ENCODE measurements around the gene C1R. TPM values are rescaled to one million over a fixed set of nuclear protein-coding genes. Genes with fewer than 3 reads are reported as not detected.

Gene C1R
- total and polyA plus RNA-seq, 7 donors: 32.4 to 70.9 (median 63.2) TPM

DNA sequence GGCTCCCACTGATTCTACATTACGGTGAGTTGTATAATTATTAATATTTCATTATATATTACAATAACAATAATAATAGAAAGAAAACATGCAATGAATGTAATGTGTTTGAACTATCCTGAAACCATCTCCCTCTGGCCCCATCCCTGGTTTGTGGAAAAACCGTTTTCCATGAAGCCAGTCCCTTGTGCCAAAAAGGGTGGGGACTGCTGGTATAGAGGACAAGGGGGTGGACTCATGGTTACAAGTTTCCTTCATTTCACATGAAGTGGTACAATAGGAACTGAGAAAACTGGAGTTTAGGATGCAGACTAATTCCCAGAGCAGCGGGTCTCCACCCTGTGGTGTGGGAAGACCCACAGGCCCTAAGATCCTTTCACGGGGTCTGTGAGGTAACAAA lies 19.8 kb upstream of the C1R start:
- no peak overlapping the region for H3K27ac ChIP-seq

DNA sequence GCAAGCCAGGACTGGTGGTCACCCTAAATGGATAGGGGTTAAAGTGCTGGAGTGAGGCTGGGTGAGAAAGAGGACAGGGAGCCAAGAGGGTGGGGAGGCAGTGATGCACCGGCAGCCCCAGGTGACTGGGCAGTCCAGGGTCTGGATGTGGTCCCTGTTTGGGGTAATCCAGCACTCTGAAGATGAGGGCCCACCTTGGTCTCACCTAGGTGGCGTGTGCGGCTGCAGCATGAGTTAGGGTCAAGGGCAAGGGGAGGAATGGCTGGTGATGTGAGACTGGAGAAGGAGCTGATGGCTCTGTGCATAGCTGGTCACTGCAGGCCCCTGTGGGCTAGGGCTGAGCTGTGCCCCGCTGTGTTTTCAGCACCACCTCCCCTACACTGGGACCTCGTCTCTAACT lies 18.4 kb upstream of the C1R start:
- Histone ChIP-seq H3K4me3 (no peak overlapping the region), H3K4me1 (peaks cover 14% of the 10 kb centered on the region), H3K36me3 (ENCODE audit: insufficient read depth in 1 of 2, low read depth in 1 of 2) (no peaks in the 10 kb centered on the region), H3K27me3 (ENCODE audit: insufficient read depth in 3 of 3, low read length in 2 of 3) (no peaks in the 10 kb centered on the region), H3K27ac (no peak overlapping the region), H3K9me3 (no peaks in the 10 kb centered on the region)
- DNase-seq (no peak), ATAC-seq (no peak)
- intact Hi-C loops (cut with DNase I): loop anchor here (5.0 to 10.0 kb wide), 2 partner anchors 163 to 246 kb away; partner anchors contain the start of gene TPI1 (in 1 of the 2)
- TF ChIP-seq, protein P1, sequence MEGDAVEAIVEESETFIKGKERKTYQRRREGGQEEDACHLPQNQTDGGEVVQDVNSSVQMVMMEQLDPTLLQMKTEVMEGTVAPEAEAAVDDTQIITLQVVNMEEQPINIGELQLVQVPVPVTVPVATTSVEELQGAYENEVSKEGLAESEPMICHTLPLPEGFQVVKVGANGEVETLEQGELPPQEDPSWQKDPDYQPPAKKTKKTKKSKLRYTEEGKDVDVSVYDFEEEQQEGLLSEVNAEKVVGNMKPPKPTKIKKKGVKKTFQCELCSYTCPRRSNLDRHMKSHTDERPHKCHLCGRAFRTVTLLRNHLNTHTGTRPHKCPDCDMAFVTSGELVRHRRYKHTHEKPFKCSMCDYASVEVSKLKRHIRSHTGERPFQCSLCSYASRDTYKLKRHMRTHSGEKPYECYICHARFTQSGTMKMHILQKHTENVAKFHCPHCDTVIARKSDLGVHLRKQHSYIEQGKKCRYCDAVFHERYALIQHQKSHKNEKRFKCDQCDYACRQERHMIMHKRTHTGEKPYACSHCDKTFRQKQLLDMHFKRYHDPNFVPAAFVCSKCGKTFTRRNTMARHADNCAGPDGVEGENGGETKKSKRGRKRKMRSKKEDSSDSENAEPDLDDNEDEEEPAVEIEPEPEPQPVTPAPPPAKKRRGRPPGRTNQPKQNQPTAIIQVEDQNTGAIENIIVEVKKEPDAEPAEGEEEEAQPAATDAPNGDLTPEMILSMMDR (IDR thresholded peaks at IDR 0.05): no peak
- WGBS, 3 donors: 88 to 92% (median 91%) methylated on average over 5 of the region's 5 CpGs

More for the DNA sequence above, 19.8 kb upstream of the C1R start:
- no peak for DNase-seq
- 72 to 85% (median 83%) methylated on average over 4 of the region's 4 CpGs for WGBS, 3 donors
- ATAC-seq: no peak
- Histone ChIP-seq H3K4me3 (no peak overlapping the region), H3K27me3 (ENCODE audit: insufficient read depth in 3 of 3, low read length in 2 of 3) (no peaks in the 10 kb centered on the region), H3K9me3 (no peaks in the 10 kb centered on the region), H3K4me1 (peaks cover 14% of the 10 kb centered on the region), H3K36me3 (ENCODE audit: insufficient read depth in 1 of 2, low read depth in 1 of 2) (no peaks in the 10 kb centered on the region)
- TF ChIP-seq, protein P1 (IDR thresholded peaks at IDR 0.05): no peak
- intact Hi-C loops (cut with DNase I): loop anchor here (5.0 to 10.0 kb wide), 2 partner anchors 165 to 247 kb away; partner anchors contain the start of gene TPI1 (in 1 of the 2)

DNA sequence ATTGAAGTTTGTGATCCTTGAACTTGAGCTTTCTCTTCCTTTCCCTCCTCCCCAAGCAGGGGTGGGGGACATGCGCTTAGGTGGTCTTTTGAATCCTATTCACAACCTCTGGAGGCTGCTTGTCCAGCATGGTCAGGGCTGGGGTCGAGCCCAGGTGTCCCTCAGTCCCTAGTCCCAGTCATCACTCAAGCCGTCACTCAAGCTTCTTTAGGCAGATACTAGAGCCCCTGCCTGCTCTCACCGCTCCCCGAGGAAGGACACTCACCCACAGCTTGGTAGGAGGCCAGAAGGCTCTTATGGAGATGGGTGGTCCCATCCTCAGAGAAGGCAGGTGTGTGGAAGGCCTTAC lies 17.3 kb upstream of the C1R start:
- H3K4me1 ChIP-seq: peaks cover 14% of the 10 kb centered on the region
- no peaks in the 10 kb centered on the region for H3K27me3 ChIP-seq (ENCODE audit: insufficient read depth in 3 of 3, low read length in 2 of 3)
- intact Hi-C loops (cut with DNase I): loop anchor here (1.0 kb wide), 2 partner anchors 49 to 165 kb away; partner anchors contain the start of genes C1S (in 2 of the 2) and C12orf57 (in 1 of the 2)
- peak overlapping the region; percentile 75 for H3K4me3 ChIP-seq
- no peak overlapping the region for H3K27ac ChIP-seq
- DNase-seq (no peak), ATAC-seq (no peak)
- 54 to 73% (median 69%) methylated on average over 5 of the region's 5 CpGs for WGBS, 3 donors
- no peaks in the 10 kb centered on the region for H3K9me3 ChIP-seq
- TF ChIP-seq, protein P1 (IDR thresholded peaks at IDR 0.05): no peak
- H3K36me3 ChIP-seq (ENCODE audit: insufficient read depth in 1 of 2, low read depth in 1 of 2): peaks cover 0 to 5% of the 10 kb centered on the region in 2 donors

DNA sequence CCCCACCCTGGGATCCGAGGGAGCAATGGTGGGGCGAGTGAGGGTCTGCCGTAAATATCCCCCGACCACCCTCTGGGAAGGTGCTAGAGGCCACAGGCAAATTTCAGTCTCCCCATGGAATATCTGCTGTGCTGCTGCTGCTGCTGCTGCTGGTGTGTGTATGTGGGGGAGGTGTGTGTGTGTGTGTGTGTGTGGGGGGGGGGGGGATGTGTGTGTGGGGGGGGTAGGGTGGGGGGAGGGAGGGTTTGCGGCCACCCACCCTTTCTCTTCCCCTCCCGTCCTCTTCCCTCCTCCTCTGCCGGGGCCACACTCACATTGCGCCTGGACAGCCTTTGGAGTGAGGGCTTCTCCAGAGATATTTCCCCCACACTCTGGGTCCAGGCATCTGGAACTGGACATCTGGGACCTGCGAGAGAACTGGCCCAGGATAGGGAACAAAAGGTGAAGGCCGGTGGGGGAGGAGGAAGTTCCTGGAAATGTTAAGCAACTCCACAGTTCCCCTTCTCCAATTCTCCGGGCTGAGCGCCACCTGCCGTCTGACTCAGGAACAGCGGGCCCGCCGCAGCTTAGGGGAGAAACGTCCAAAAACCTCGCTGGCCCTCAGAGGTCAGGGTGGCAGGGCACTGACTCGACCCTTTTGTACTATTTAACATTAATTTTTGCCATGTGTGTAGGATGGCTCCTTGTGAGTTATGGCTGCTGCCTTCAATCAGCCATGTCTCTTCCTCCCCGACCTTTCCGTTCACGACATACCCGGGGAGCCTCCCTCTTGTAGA lies 16.7 kb upstream of the C1R start, which contains the start of gene C1RL:
C1RL (minus strand) TSS at position 419 of the 776 bp plus-strand sequence; CDS start at position 385, 34 bp downstream.
- DNase-seq: peak; percentile 93 to 95
- H3K9me3 ChIP-seq: no peaks in the 10 kb centered on the region
- H3K4me1 ChIP-seq: peaks cover 14% of the 10 kb centered on the region
- ATAC-seq: peak; percentile 87 to 93 (median 88)
- TF ChIP-seq, protein P1 (IDR thresholded peaks at IDR 0.05): peak; percentile 98
- intact Hi-C loops (cut with DNase I): loop anchor here (1.0 kb wide), 2 partner anchors 49 to 165 kb away; partner anchors contain the start of genes C1S (in 2 of the 2) and C12orf57 (in 1 of the 2)
- H3K27ac ChIP-seq: peak within 1 kb of the TSS; percentile 80
- peaks cover 0 to 10% of the 10 kb centered on the region in 2 donors for H3K36me3 ChIP-seq (ENCODE audit: insufficient read depth in 1 of 2, low read depth in 1 of 2)
- WGBS, 3 donors: 14 to 18% (median 15%) methylated on average over 20 to 23 of the region's 23 CpGs
- H3K27me3 ChIP-seq (ENCODE audit: insufficient read depth in 3 of 3, low read length in 2 of 3): no peaks in the 10 kb centered on the region
- H3K4me3 ChIP-seq: peak within 1 kb of the TSS; percentile 75

Data from psoas muscle (tissue), 8 donors.